Erythroblast (primary cell): Measurements from ENCODE around the gene DHPS.

Source experiments
- GATA1 ChIP-seq: IDR thresholded peaks from 2 replicates; pipeline ENCODE4 v1.6.1; 2011; ENCODE audit warnings: low read depth, mild to moderate bottlenecking, control low read depth, low read length, moderate library complexity
- POLR2A ChIP-seq: IDR thresholded peaks from 2 replicates; pipeline ENCODE4 v1.6.1; 2011; ENCODE audit warnings: mild to moderate bottlenecking, low read length

DNA sequence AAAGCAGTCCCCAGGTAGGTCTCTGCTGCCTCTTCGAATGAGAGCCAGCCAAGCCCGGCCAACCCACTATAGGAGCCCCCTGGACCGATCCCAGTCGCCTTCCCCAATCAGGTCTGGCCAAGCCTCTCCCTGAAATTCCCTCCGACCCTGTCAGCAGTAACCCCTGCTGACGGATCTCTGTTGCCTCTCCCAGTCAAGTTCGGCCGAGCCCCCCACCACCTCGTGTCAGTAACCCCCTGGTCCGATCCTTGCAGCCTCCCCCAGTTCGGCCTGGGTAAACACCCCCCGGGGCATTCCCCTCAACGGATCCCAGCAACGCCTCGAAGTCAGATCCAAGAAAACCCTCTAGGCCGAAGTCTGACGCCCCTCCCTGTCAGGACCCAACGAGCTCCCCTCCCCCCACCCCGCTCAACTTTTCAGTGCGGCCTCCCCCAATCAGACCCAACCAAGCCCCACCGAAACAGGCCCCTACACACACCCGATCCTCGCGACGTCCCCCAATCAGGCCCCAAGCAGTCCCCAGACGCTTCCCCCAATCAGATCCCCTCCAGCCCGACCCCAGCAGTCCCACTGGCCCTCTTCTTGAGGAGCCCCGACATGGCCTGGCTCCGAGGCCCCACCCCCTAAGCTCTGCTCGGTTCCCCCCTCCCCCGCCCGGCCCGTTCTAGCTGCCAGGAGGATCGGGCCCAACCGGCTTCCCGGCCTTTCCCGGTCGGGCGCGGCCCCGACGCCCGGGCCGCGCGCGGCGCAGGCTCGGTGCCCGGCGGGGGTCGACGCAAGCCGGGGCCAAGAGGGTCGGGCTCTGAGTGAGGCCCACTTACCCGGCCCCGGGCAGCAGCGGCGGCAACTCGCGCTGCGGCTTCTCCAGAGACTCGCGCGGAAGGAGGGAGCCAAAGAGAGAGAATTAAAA lies 40.2 kb upstream of the DHPS start:
- TF ChIP-seq POLR2A = no peak
- TF ChIP-seq GATA1 = no peak
